HG03457 (cell line): ENCODE results near the gene LRIT1.
A peak's percentile ranks its signal among the peaks of the same experiment; 100 is the strongest.

Experiments
- ATAC-seq: cut with Tn5 transposase; IDR thresholded peaks from one replicate; pipeline ENCODE4 v1.9.1; 2021; ENCODE audit warnings: moderate number of reproducible peaks; ENCODE audit not compliant: unreplicated experiment

The LRIT1 gene

GRCh38 chr10:84214612-84215235, 26.6 kb downstream of the LRIT1 start:
- ATAC-seq: peak; percentile 54

- ATAC-seq: no peak
Observed at GRCh38 chr10:84214046-84214572, 27.2 kb downstream of the LRIT1 start.

DNA sequence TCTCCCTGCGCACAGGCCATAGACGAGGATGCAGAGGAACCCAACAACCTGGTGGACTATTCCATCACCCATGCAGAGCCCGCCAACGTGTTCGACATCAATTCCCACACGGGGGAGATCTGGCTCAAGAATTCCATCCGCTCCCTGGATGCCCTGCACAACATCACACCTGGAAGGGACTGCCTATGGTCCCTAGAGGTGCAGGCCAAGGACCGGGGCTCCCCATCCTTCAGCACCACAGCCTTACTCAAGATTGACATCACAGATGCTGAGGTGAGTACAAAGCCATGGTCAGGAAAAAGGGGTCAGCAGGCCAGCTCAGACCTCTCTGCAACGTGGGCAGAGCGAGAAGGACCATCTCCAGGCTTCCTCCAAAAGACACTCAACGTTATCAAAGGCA, 28.3 kb downstream of the LRIT1 start:
- no peak for ATAC-seq

DNA sequence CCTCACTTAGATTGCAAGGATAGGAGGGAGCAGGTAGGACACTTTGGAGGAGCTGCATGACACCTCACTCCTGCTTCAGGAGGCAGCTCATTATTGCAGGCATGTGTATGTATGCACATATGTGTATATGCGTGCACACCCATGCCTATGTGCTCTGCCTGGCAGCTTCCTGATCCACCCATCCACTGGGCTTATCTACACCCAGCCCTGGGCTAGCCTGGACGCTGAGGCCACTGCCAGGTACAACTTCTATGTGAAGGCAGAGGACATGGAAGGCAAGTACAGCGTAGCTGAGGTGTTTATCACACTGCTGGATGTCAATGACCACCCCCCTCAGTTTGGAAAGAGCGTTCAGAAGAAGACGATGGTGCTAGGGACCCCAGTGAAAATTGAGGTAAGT, 29.3 kb downstream of the LRIT1 start:
- no peak for ATAC-seq

DNA sequence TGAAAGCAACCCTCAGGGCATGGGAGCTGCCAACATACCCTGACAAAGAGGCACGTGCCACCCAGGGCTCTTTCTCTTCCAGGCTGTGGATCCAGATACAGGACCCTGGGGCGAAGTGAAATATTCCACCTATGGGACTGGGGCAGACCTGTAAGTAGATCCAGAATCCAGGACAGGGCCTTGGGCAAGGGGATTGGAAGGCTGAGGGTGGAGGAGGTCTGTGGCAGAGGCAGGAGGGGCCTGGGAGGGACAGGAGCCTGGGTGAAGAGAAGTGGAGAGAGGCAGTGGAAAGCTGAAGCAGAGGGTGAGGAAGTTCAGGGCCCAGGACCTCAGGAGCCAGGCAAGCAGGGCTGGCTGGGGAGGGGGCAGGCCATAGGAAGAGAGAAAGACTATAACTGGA, 29.8 kb downstream of the LRIT1 start:
- ATAC-seq: no peak

DNA sequence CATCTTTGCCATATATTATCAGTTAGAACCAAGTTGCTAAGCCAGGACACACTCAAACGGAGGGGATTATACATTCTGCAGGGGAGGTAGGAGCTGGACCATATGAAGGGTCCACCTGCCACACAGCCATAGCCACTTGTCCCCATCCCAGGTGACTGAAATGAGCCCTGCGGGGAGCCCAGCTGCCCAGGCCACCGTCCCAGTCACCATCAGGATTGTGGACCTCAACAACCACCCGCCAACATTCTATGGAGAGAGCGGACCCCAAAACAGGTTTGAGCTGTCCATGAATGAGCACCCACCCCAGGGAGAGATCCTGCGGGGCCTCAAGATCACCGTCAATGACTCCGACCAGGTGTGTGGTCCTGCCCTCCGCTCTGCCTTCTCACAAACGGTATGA, 33.3 kb downstream of the LRIT1 start:
- no peak for ATAC-seq

DNA sequence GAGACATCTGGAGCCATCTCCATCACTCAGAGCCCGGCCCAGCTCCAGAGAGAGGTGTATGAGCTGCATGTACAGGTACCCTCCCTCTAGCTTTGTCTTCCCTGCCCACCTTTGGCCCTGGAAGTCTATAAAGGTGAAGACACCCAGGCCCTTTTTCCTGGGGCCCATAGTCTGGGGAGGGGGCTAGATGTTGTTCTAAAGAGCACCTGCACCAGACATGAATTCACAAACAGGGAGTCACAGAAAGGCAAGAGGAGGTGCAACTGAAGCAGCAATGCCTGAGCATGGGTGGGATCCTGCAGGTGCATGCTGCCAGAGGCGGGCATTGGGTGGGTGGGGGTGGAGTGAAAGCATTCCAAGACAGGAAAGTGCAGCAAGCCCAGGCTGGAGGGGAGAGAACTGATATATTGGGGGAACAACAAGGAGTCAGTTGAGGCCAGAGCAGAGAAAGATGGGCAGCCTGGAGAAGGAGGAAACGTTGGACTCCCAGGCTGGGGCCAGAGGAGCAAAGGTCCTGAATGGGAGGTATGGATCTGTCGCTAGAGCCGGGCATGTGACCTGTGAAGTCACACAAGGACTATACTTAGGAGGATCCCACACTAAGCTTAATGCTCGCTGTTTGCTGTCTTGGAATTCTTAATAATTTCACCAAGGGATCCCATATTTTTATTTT, 35.4 kb downstream of the LRIT1 start:
- ATAC-seq: no peak

DNA sequence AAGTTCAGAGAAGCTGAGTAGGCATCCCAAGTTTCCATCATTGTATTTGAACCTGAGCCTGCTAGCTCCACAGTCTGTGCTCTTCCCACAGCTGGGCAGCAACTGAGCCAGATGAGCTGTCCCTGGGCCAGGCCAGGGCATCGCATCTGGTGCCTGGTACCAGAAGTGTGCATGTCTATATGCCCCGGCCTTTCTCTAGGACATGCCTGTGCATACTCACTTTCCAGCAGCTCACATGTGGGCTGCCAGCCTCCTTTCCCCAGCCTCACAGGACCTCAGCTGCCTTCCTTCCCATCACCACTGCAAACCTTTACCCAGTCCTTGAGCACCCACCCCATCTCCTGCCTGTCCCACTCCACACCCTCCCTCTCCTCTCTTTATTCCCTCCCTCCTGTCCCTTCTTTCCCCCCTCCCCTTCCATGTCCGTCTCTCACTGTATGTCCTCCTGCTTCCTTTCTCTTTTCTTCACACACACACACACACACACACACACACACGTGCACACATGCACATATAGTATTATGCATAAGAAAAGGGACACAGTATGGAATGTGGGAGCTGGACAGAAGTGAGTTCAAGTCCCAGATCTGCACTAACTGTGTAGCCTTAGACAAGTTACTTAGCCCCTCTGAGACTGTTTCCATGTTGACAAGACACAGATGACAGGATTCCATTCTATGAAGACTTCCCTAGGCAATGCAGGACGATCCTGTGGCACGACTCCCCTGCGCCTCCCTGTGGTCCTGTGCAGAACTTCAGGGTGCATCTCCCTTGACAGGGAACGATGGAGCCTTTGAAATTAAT, 36.1 kb downstream of the LRIT1 start:
- ATAC-seq: peak; percentile 73

GRCh38 chr10:84204610-84205009, 36.7 kb downstream of the LRIT1 start:
- no peak for ATAC-seq

- no peak for ATAC-seq
Observed at GRCh38 chr10:84204122-84204521, 37.2 kb downstream of the LRIT1 start.

GRCh38 chr10:84202349-84202748, 39.0 kb downstream of the LRIT1 start:
- no peak for ATAC-seq

DNA sequence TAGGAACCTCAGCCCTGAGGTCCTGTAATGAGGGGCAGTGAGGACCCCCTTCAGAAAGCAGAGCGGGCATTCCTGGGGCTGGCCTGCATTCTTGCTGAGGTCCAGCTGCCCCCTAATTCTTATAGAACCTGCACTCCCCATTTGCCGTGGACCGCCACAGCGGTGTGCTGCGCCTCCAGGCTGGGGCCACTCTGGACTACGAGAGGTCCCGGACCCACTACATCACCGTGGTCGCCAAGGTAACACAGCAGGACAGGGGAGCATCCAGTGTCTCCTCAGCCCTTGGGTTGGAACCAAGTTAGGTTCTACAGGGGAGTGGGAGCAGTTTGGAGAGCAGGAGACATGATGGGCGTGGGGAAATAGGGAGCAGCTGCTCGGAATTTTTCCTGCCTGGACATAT, 39.7 kb downstream of the LRIT1 start:
- ATAC-seq: no peak

GRCh38 chr10:84201244-84201606, 40.1 kb downstream of the LRIT1 start:
- ATAC-seq: no peak

- no peak for ATAC-seq
Observed at GRCh38 chr10:84200537-84201243, 40.7 kb downstream of the LRIT1 start.

DNA sequence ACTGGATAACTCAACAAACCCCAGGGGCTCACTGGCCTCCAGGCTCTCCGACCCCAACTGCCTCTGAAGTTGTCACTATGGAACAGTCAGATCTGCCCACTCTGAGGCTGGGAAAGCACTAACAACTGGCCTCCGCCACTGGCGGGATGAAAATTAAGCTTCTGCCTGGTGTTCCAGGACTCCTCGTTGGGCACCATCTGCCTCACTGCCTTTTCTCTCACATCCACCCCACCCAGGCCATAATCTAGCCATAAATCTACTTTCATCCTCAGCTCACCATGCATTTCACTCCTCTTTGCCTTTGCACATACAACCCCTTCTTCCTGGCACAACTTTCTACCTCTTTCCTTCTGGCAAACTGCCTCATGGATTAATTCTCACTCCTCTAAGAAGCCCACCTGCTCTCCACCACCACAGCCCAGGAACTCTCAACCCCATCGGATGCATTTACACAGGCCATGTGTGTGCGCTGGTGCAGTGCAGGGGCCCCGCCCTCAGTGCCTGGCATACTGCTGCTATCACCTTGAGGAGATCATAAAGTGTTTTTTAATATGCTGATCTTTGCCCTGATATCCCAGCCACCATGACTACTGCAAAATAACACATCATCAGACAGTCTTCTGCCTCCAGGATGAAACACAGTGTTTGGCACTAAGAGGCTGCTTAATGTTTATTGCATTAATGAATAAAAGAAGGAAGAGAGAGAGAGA, 43.0 kb downstream of the LRIT1 start:
- no peak for ATAC-seq

- no peak for ATAC-seq
Observed at GRCh38 chr10:84197643-84198042, 43.7 kb downstream of the LRIT1 start.

GRCh38 chr10:84196941-84197340, 44.4 kb downstream of the LRIT1 start:
- ATAC-seq: no peak

- ATAC-seq: no peak
Observed at GRCh38 chr10:84196083-84196482, 45.3 kb downstream of the LRIT1 start.

GRCh38 chr10:84195044-84195830, 46.1 kb downstream of the LRIT1 start:
- no peak for ATAC-seq
